Neural progenitor cell (in vitro differentiated cells): ENCODE data around the gene DPYD.

ENCODE experiments used
- EZH2 ChIP-seq: fragments of 200-600 bp; sonication (generic); IDR thresholded peaks from 2 replicates; pipeline ENCODE4 v1.6.1; 2017; ENCODE audit warnings: antibody characterized with exemption, mild to moderate bottlenecking, moderate library complexity
- TF ChIP-seq, protein P1 (sequence below): fragments of 200-600 bp; sonication (generic); IDR thresholded peaks from 2 replicates; pipeline ENCODE4 v1.5.1; 2017; ENCODE audit warnings: antibody characterized with exemption, mild to moderate bottlenecking

DNA sequence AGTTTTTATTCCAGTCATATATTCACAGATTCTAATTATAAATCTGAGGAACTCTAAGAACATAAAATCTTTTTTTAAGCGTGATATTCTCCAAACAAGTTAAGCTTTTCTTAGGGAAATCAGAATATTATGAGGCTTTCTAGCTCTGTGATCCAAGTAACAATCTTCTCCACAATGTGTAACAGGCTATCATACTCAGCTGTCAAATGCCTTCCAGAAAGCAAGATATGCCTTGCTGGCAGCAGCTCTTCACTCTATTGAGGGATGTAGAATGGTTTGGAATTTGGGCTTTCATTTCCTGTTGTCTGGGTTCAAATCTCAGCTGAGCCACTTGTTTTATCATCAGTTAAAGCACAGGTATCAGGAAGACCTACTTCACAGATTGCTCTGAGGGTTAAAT lies 752.8 kb downstream of the DPYD start:
- TF ChIP-seq, protein P1, sequence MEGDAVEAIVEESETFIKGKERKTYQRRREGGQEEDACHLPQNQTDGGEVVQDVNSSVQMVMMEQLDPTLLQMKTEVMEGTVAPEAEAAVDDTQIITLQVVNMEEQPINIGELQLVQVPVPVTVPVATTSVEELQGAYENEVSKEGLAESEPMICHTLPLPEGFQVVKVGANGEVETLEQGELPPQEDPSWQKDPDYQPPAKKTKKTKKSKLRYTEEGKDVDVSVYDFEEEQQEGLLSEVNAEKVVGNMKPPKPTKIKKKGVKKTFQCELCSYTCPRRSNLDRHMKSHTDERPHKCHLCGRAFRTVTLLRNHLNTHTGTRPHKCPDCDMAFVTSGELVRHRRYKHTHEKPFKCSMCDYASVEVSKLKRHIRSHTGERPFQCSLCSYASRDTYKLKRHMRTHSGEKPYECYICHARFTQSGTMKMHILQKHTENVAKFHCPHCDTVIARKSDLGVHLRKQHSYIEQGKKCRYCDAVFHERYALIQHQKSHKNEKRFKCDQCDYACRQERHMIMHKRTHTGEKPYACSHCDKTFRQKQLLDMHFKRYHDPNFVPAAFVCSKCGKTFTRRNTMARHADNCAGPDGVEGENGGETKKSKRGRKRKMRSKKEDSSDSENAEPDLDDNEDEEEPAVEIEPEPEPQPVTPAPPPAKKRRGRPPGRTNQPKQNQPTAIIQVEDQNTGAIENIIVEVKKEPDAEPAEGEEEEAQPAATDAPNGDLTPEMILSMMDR = no peak
- TF ChIP-seq EZH2 = no peak
